Measurements from ENCODE around the gene PI4K2A.

The PI4K2A gene

GRCh38 chr10:97640174-97640867, at the start of gene PI4K2A:
Gene PI4K2A, plus strand, starts transcription at chr10:97640671. Its CDS starts 72 bp downstream, at chr10:97640743.
- peak; percentile 95 to 97 for DNase-seq

GRCh38 chr10:97590748-97591495, 49.5 kb upstream of the PI4K2A start:
- DNase-seq: no peak

- no peak for DNase-seq
Measured at GRCh38 chr10:97593421-97593820, 47.0 kb upstream of the PI4K2A start.

- no peak for DNase-seq
Measured at GRCh38 chr10:97596101-97597082, 44.1 kb upstream of the PI4K2A start.

- no peak for DNase-seq
Measured at GRCh38 chr10:97597778-97598177, 42.7 kb upstream of the PI4K2A start.

GRCh38 chr10:97598407-97599271, 41.8 kb upstream of the PI4K2A start:
- DNase-seq: no peak

GRCh38 chr10:97599272-97599619, 41.2 kb upstream of the PI4K2A start:
- DNase-seq: no peak

- DNase-seq: no peak
Measured at GRCh38 chr10:97600616-97601015, 39.9 kb upstream of the PI4K2A start.

- DNase-seq: no peak
Measured at GRCh38 chr10:97601268-97602215, 38.9 kb upstream of the PI4K2A start.

GRCh38 chr10:97607095-97607636, 33.3 kb upstream of the PI4K2A start:
- no peak for DNase-seq

- DNase-seq: no peak
Measured at GRCh38 chr10:97608991-97609561, 31.4 kb upstream of the PI4K2A start.

GRCh38 chr10:97611473-97611872, 29.0 kb upstream of the PI4K2A start:
- no peak for DNase-seq

GRCh38 chr10:97612386-97612785, 28.1 kb upstream of the PI4K2A start:
- DNase-seq: peak; percentile 5 to 32

- no peak for DNase-seq
Measured at GRCh38 chr10:97618285-97618684, 22.2 kb upstream of the PI4K2A start.

- no peak for DNase-seq
Measured at GRCh38 chr10:97618733-97619132, 21.7 kb upstream of the PI4K2A start.

GRCh38 chr10:97623277-97623676, 17.2 kb upstream of the PI4K2A start:
- DNase-seq: no peak

- no peak for DNase-seq
Measured at GRCh38 chr10:97627731-97628130, 12.7 kb upstream of the PI4K2A start.

- no peak for DNase-seq
Measured at GRCh38 chr10:97628228-97628627, 12.2 kb upstream of the PI4K2A start.

GRCh38 chr10:97629289-97629688, 11.2 kb upstream of the PI4K2A start:
- no peak for DNase-seq

- no peak for DNase-seq
Measured at GRCh38 chr10:97631098-97631497, 9.4 kb upstream of the PI4K2A start.

All from AML-193 (cell line).